ENCODE results near the gene CCNDBP1.

DNA sequence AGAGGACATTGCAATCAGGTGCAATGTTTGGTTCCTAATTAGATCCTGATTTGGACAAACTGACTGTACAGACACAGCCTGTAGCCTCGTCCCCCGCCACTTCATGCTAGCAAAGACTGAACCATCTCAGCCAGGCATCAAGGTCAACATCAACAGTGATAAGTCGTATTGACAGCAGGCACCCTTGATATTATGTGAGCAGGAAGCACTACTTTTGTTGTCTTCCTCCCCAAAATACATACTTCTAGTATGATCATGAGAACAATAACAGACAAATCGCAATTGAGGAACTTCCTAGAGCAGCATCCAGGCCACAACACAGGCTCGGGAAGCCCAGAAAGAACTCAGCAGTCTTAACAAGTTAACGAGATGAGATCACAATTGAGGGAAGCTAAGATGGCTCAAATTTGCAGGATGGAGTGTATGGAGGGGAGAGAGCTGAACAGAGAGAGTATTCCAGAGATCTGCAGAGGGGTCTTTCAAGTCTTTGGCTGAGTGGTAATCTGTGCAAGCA, 61.1 kb downstream of the CCNDBP1 start:
- TF ChIP-seq EZH2 (IDR thresholded peaks at IDR 0.05) (no peak), POLR2AphosphoS5 (IDR thresholded peaks at IDR 0.05; ENCODE audit: borderline replicate concordance, low read depth, low read length) (no peak), FOXP2 (optimal IDR thresholded peaks at IDR 0.05; ENCODE audit: control extremely low read depth, extremely low read length, insufficient read depth) (no peak)
